ENCODE data around the gene CTSZ. TPM values are rescaled to one million over a fixed set of nuclear protein-coding genes. Genes with fewer than 3 reads are reported as not detected.
A peak's percentile ranks its signal among the peaks of the same experiment; 100 is the strongest.
"Not testable (repeated sequence)": the region's sequence is repeated elsewhere in the genome, so short reads cannot be mapped to it uniquely, and the experiment has no call there.

Gene CTSZ
- polyA plus RNA-seq, 5 donors, result 88.8 to 112 (median 111) TPM

DNA sequence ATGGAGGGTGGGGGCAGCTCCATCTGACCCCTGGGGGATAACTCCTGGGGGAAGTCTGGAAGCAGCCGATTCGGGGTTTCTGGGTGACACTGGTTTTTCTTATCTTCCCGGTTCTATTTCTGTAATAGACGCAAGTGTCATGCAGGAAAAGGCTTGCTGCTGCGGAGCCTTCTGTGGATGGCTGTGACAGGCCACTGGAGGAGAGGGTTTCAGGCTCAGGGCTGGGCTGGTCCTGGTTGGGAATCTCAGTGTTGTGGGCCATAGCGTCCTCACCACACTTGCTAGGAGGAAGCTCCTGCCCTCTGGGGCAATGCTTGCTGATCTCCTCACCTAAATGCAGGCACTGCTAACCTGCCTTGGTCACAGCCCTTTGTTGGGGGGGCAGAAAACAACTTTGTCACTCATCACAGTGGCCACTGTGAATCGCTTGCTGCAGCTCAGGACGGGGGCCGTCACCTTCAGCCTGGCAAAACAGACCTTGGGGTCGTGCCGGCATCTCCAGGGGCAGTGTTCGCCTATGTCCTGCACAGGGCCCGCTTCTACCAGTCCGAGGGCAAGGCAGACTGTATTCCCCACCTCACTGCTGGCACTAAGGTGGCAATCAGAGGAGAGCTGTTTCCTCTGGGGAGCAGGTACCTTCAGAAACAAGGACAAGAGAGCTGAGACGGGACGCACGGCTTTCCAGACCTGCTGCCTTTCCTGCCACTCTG, 7.8 kb upstream of the CTSZ start:
- DNase-seq, result no peak

DNA sequence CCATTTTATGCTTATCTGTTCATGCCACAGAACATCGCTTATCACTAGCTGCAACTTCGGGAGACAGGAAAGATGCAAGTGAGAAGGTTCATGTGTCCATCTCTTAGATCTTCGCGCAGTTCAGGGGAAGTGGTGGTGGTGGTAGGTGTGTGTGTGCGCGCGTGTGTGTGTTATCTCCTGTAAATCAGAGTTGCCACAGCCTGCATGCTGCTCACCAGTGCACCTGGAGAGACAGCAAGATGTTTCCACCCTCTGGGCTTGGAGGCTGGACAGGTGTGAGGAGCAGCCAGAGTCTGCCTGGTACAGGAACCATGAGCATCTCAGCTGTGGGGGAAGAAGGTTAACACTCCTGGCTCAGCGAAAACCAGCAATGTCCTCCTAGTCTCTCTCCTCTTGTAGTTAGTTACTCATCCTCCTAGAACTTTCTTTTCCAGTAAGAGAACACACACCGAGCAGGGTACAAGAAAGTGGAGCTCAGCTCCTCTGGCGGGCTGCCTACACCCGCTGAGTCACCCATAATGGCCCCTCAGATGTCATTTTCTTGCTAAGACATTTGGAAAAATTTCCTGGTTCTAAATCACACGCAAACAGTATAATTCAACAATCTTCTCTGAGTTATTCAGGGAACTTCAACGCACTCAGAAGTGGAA, 7.0 kb upstream of the CTSZ start:
- no peak for DNase-seq

DNA sequence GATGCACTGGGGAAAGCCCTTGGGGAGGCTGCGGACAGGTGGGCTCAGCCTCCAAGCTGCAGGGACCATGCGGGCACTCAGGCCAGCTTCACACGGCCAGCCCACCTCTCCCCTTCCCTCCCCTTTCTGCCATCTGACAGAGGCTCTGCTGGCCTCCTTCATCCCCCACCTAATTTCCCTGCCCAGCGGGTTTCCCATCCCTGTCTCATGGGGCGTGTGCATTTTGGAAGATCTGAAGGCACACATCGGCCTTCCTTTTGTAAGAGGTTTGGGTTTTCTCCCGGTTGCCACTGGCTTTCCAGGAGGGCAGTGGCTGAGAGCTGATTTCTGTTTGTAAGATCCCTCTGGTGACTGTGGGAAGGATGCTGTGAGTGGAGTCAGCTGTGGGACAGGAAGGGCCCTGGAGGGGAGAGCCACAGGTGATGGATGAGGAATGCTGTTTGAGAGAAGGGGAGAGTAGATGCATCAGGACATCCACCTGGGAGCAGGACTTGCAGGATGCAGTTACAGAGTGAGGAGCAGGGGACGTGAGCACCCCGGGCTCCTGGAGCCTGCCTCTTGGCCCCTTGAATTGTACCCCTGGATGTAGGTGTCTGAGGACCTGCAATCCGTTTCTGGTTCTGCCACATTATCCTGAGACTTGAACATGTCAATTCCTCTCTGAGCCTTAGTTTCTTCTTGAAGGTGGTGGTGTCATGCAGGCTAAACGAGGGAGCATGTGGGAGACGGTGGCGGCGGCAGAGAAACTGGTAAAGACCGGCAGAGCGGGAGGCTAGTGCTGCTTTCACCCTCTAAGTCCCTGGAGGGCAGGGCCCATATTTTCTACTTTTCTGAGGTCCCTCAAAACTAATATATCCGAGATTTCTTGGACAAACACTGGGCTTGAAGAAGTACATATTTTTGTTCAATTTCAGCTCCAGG, 6.2 kb upstream of the CTSZ start:
- no peak for DNase-seq

DNA sequence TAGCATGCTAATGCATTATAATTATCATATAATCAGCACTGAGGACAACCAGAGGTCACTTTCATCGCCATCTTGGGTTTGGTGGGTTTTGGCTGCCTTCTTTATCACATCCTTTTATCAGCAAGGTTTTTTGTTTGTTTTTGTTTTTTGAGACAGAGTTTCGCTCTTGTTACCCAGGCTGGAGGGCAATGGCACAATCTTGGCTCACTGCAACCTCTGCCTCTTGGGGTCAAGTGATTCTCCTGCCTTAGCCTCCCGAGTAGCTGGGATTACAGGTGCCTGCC, 4.8 kb upstream of the CTSZ start:
- not testable (repeated sequence) for DNase-seq

DNA sequence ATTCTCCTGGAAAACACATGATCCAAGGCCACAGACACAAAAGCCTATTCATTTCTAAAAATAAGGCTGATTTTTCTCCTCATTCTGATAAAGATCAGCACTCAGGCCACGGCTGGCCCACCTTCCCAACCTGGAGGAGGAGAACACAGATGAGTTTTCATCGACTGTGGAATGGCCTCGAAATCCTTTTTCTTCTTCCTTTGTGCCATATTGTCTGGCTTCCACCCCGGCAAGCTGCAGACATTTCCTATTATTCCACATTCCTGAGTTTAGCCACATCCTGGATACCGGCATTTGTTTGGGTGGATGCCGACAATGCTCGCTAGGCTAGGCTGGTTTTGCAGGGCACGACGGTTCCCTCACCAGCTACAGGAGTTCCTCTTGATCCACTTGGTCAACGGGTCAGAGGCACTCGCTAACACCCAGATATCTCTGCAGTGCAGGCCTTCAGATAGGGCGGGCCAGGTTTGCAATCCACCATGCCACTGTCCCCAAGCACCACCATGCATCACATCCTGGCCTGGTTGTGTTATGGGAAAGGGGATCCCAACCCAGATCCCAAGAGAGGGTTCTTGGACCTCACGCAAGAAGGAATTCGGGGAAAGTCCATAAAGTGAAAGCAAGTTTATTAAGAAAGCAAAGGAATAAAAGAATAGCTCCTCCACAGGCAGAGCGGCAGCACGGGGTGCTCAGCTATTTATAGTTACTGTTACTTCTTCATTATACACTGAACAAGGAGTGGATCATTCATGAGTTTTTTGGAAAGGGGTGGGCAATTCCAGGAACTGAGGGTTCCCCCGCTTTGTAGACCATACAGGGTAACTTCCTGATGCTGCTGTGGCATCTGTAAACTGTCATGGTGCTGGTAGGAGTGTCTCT, 4.2 kb upstream of the CTSZ start:
- peak in 1 of 2 donors; percentile 21 for DNase-seq

DNA sequence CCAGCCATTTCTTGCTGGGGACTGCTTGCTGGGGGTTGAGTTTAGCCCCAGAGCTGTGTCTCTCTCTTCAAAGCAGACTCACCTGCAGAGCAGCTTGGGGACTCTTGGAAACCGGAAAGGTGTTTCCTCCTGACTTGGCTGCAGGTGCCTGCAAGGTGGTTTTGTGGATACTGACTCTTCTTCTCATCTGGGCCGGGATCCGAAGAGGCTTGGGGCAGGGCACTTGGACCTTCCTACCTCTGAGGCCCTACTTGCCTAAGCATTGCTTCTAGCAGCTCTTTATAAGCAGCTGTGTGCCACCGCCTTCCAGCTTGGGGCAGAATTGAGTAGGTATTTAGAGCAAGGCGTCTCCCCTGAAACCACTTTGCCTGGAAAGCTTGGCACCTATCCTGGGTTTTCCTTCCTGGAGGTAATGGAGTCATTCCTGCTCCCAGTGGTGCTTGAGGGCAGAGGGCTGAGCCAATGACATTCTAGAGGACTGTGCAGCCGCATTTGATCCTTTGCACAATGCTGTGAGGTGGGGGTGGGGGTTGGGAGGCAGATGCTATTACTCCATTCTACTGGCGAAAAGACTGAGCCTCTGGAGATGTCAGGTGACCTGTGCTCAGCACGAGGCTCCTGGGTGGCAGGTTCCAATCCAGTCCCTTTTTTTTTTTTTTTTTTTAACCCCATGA, 3.4 kb upstream of the CTSZ start:
- DNase-seq, result peak in 1 of 2 donors; percentile 17

DNA sequence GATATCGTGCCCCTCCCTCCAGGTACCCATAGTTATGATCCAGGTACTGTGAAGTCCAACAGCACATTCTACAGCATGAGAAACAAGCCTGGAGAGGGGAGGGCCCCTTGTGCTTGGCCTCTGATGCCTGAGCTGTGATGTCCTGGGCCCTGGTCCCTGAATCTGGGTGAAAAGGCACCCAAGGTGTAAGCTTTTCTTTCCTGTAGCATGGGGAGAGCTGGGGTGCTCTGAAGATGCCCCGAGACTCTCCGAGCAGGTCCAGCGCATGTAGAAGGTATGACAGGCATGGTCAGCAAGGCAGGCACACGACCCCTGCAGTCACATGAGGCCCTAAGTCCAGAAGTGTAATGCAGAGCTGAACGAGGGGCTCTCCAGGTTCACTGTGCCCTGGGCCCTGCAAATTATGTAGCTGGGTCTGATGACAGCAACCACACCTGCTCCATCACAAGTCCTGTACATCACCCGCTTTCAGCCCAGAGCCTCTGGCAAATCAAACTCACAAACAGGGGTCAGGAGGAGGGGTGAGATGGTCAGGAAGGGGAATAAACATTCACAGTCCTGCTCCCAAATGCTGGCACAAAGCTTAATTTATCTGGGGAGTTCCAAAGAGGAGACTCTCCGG, 1.8 kb upstream of the CTSZ start:
- no peak for DNase-seq

DNA sequence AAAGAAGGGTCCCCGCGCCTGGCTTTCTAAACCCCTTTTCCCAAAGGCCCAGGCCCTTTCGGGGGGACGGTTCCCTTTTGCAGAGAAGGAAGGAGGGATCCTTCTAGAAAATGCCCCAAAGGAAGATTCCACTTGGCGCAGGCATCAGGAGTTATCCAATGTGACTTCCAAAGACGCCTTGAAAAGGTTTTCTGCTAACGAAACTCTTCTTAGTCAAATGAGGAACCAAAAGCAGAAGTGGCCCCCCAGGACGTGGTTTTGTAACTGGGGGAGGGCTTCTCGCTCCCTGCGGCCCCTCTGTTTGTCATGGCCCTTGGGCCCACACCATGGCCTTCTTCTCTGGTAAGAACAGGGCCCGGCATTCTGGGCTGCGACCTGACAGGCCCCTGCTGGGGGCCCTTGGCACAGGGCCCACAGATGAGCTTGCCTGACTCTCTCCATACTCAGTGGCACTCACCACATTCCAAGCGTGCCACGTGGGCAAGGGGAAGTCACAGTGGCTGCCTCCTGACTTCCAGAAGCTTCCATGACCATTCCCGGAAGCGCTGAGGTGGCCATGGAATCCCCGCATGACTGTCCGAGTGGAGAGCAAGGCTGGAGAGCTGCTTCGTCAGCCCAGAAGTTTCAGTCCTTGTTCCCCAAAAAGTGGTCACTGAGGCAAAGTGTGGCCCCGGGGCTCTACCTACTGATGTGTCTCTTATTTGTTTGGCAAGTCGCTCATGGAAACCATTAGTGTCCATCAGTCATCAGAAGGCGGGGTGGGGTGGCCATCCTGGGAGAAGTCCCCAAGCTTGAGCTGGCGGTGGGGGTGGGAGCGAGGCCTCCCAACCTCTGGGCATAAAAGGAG, 834 bp upstream of the CTSZ start:
- no peak for DNase-seq

DNA sequence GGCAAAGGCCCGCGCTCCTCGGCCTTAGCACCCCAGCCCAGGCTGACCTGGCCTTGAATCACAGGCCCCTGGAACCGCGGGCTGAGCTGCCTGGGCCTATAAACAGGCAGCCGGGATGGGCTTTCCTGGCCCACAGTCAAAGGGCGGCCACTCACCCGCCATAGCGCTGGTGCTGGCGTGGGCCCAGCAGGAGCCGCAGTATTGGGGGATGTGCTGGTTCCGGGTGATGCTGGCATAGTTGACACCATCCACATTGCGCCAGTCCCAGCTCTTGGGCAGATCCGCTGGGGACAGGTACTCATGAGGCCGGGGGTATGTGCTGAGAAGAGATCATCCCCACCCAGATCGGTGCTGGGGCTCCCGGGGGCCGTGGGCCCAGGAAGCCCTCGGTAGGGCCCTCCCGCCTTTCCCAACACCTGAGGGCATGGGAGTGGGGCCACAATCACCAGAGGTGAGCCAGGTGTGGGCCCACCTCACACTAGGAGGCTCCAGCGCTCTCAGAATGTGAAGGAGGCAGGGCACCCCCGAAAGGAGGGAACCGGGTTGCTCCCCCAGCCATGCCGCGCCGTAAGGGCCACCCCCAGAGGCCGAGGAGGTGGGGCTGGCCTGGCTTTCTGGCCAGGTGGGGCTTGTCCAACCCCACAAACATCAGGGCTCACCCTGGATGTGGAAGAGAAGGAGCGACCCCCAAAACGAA, 739 bp downstream of the CTSZ start:
- no peak for DNase-seq

DNA sequence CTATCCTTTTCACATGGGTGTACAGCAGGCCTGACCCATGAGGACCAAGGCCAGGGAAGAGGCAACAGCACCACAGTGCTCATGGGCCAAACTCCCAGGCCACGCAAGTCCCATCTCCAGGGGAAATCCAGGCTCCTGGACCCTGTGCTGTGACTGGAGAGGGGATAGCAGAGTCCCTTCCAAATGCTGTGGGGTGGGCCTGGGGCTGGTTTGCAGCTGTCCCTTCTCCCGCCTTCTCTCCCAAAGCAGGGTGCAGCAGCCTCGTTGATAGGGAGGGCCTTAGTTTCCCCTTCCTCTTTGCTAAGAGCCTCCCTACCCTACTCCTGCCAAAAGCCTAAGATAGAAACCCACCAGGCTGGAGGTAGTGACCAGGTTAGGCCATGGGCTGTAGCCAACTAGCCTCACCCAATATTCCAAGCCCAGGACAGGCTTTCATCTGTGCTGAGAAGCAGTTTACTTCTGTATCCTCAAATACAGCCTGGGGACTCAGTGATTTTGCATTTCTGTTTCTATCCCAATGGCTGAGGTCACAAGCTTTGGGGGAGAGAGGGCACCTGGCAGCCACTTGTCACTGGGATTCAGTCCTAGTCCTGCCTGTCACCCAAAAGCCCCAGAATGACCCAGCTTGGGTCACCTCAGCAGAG, 1.4 kb downstream of the CTSZ start:
- no peak for DNase-seq

DNA sequence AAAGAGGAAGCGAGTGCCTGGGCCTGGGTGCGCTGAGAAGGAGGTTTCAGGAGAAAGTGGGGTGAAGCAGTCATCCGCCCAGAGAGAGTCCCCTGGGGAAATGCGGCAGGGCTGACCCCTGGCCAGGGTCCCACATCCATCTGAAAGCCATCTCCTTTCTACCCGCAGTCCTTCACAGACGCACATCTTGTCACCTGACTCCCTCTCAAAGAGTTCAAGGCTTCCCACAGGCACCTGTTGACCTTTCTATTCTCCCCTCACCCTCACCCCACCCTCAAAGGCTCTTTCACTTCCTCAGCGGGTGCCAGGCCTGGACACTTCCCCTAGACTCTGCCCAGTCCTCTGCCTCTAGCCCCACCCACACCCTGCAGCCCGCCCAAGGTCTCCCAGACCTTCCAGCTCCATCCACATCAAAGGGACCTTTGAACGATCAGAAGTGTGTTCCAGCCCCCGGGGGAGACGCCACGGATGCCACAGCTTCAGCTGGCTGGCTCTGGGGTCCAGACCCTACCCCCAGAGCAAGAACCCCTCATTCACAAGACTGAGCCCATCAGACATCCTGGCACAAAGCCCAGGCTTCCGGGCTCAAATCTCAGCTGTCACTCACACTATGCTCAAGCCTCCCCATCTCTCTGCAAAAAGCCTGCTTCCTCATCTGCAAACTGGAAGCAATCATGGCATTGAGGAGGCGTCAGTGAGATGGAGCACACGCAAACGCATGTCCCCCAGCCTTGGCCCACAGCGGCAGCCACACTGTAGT, 2.1 kb downstream of the CTSZ start:
- peak in 1 of 2 donors; percentile 36 for DNase-seq

DNA sequence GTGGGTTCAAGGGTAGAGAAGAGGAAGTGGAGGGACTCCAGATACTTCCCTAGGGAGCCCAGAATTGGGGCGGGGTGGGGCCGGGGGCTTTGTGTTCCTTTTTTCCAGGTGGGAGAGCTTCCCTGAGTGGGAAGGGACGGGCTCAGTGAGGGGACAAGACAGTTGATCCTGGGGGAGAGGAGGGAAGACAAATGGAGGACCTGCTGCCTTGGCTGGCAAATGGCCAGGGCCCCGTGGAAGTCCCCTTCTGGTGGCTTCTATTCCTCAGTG, 2.6 kb downstream of the CTSZ start:
- DNase-seq, result no peak

DNA sequence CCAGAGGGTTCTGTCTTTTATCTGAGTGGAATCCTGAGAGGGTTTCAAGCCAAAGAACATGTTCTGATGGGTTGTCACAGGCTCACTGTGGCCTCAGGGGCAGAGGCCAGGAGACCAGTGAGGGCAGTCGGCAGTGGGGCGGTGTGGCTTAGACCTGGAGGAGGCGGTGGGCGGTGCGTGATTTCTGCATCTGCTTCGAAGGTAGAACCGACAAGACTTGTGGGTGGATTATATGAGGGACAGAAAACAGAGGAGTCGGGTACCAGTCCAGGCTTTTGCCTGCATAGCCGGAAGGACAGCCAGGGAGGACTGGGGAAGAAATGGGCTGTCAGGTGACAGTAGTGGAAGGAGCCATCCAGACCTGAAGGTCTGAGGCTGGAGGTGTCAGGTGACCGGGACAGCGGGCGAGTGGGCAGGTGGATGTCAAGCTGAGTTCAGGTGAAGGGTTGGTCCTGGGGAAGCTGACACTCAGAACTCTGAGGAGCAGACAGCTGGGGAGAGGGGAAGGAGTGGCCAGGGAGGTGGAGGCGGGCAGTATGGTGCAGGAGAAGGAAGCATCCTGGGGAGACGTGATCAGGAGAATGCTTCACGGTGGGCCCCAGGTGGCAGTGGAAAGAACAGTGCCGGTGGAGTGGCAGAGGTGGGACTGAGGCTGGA, 3.1 kb downstream of the CTSZ start:
- no peak for DNase-seq

DNA sequence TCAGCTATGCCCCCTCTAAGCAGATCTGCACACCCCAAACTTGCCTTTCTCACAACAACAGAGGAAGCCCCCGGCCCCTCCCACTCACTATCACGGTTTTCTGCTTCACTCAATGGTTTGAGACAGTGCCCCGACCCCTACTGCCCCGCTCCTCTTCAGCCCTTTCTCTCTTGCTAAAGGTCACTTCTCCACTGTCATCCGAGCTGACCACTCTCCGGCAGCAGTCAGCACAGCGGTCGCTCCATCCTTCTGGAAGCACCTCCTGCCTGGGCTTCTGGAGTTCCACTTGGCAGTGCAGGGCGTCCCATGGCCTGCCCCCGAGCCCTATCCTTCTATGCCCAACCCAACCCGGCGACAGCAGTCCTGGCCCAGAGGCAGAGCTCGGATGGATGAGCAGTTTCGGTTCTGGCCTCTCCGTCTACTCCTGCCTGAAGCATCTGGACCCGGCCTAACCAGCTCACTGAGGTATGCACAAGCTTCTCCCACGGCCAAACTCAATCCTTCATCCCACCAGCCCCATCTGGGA, 4.1 kb downstream of the CTSZ start:
- no peak for DNase-seq

DNA sequence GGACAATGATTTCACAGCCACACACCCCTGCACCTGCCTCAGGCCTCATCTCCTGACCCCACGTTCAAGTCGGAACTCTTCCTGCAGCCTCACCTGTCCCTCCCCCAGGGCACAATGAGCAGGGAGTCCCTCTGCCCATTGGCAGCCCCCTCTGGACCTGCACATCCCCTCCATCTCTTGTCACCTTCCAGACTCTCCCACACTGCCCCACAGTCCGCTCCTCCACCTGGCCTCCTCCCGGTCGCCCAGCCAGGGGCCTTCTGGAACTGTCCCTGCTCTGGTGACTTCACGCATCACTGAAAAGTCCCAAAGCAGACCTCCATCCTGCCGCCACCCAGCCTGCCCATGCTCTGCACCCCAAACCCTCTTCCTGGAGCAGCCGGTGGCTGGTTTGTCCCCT, 4.7 kb downstream of the CTSZ start:
- no peak for DNase-seq

DNA sequence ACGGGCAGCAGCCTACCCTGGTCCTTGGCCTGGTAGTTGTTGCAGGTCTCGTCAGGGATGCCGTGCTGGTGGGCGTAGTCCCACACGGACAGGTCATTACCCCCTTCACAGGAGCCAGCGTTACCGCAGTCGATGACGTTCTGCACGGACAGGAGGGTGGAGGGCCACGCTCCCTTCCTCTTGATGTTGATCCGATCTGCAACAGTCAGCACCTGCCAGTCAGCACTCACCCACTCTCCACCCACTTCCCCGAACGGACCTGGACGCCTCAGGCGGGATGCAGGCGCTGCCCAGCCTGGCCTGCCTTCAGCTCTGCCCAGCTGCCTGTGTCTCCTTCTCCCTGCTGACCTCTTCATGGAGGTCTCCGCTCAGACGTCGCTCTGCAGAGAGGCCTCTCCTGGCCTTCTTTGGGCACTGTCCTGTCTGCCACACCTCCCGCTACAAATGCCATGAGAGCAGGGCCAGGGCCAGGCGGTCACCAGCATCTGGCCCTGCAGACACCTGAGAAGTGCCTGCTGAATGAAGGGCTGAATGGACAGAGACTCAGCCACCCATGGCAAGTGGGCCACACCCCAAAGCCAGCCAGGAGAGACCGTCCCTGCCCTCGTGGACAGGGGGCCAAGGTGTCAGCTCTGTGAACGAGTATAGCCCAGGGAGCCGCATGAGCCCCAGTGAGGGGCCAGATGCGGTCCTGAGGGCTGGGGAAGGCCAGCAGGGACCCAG, 5.4 kb downstream of the CTSZ start:
- DNase-seq, result no peak

DNA sequence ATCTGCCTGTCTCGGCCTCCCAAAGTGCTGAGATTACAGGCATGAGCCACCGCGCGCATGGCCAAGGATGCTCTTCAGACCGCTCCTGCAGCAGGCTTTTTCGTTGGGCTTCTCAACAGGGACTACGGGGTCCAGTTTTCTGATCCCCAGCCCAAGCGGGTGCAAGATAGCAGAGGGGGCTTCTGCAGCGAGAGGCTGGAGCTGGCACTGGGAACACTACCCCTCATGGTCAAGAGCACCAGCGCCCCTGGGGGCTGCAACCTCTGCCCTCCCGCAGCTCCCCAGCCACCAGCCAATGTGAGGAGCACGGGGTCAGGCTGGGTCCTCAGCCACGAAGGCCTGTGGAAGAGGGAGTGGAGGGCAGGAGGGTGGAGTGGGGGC, 6.0 kb downstream of the CTSZ start:
- DNase-seq, result no peak
